Measurements from ENCODE around the gene AKAP6. TPM values are rescaled to one million over a fixed set of nuclear protein-coding genes. Genes with fewer than 3 reads are reported as not detected.
"Not testable (repeated sequence)": the region's sequence is repeated elsewhere in the genome, so short reads cannot be mapped to it uniquely, and the experiment has no call there.

The AKAP6 gene
- total RNA-seq, 1 experiment from 2014 or later: 1.9 TPM

DNA sequence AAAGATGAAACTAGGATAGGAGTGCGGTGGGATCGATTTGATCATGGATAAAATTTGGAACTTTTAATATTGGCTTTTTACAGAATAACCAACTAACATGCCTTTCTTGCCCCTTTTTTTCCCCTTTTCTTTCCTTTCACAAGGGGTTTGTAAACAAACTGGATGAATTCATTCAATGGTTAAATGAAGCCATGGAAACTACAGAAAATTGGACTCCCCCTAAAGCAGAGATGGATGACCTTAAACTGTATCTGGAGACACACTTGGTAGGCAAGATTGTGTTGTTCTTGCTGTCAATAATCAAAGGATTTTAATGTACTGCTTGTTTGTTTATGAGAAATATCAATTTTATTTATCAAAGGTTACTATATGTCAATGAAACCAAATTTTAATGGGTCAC is 247.9 kb downstream of the AKAP6 start:
- H3K4me1 ChIP-seq (ENCODE audit: control insufficient read depth in 1 of 2, insufficient read depth in 2 of 2, low read length in 2 of 2): no peaks in the 10 kb centered on the region
- H3K4me3 ChIP-seq (replicated peaks in 1 of 2; ENCODE audit: low read depth in 1 of 2, low read length in 2 of 2): no peak overlapping the region
- TF ChIP-seq, protein P1, sequence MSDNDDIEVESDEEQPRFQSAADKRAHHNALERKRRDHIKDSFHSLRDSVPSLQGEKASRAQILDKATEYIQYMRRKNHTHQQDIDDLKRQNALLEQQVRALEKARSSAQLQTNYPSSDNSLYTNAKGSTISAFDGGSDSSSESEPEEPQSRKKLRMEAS (IDR thresholded peaks at IDR 0.05): no peak
- TF ChIP-seq FOSL1 (IDR thresholded peaks at IDR 0.05; ENCODE audit: low read depth): no peak
- intact Hi-C loops (cut with micrococcal nuclease): loop anchor here (1.0 to 5.0 kb wide), 7 partner anchors 422 to 1746 kb away; no protein-coding TSS in a partner anchor
- ATAC-seq: no peak
- H4K20me1 ChIP-seq (ENCODE audit: insufficient read depth): no peaks in the 10 kb centered on the region
- DNase-seq (ENCODE audit: low read depth, low spot score): no peak
- CTCF ChIA-PET: interaction anchor here (1.9 kb wide), 1 partner anchor 1216 kb away, joined by 5 read pairs; no protein-coding TSS in a partner anchor
- no TSS peak for BruUV-seq (replicated peaks)
- no peaks in the 10 kb centered on the region for H3K9me2 ChIP-seq (ENCODE audit: insufficient read depth)
- no peaks in the 10 kb centered on the region for H3K36me3 ChIP-seq (ENCODE audit: control insufficient read depth in 1 of 2, insufficient read depth in 2 of 2, low read length in 2 of 2)
- H3K9ac ChIP-seq (ENCODE audit: low read length): no peak overlapping the region
- no peak overlapping the region for H3K4me2 ChIP-seq (ENCODE audit: low read length)
- no peak overlapping the region for H3K27ac ChIP-seq (ENCODE audit: low read depth, low read length)
- POLR2A ChIA-PET: no interaction called here
- RAD21 ChIA-PET (ENCODE audit: low non-redundant PET in 1 of 2, low total read pairs in 2 of 2, uncharacterized antibody in 2 of 2, unreplicated experiment in 2 of 2): no interaction called here
- no peaks in the 10 kb centered on the region for H3K9me3 ChIP-seq (ENCODE audit: control insufficient read depth in 1 of 2, insufficient read depth in 1 of 2, low read depth in 1 of 2, low read length in 2 of 2)
- H3K27me3 ChIP-seq (ENCODE audit: insufficient read depth, low read length): peaks cover 42% of the 10 kb centered on the region
- H2AFZ ChIP-seq (ENCODE audit: low read depth, low read length, poor library complexity, severe bottlenecking): no peak overlapping the region
- no peaks in the 10 kb centered on the region for H3K79me2 ChIP-seq (ENCODE audit: insufficient read depth, low read length)

DNA sequence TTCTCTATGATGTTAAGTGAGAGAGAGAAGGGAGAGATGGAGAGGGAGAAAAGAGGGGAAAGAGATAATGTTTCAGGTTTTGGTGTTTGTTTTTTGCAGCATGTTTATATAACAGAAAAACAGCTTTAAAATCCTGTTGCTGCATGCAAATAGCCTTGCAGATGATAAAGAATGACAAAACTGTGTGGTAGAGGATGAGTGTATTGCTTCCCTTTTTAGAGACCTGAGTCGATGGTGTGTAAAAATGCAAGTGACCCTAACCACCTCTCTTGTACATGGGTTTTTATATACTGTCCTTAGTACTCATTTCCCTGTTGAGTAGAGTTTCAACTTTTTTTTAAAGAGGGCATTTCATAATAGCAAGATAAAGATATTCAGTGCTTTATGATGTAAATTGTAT is 249.1 kb downstream of the AKAP6 start:
- ATAC-seq (no peak), DNase-seq (ENCODE audit: low read depth, low spot score) (no peak)
- Histone ChIP-seq H3K36me3 (ENCODE audit: control insufficient read depth in 1 of 2, insufficient read depth in 2 of 2, low read length in 2 of 2) (no peaks in the 10 kb centered on the region), H3K79me2 (ENCODE audit: insufficient read depth, low read length) (no peaks in the 10 kb centered on the region), H3K9me2 (ENCODE audit: insufficient read depth) (no peaks in the 10 kb centered on the region), H3K27me3 (ENCODE audit: insufficient read depth, low read length) (peaks cover 40% of the 10 kb centered on the region), H3K4me2 (ENCODE audit: low read length) (no peak overlapping the region), H4K20me1 (ENCODE audit: insufficient read depth) (no peaks in the 10 kb centered on the region), H2AFZ (ENCODE audit: low read depth, low read length, poor library complexity, severe bottlenecking) (no peak overlapping the region), H3K9me3 (ENCODE audit: control insufficient read depth in 1 of 2, insufficient read depth in 1 of 2, low read depth in 1 of 2, low read length in 2 of 2) (no peaks in the 10 kb centered on the region), H3K27ac (ENCODE audit: low read depth, low read length) (no peak overlapping the region), H3K4me3 (replicated peaks in 1 of 2; ENCODE audit: low read depth in 1 of 2, low read length in 2 of 2) (no peak overlapping the region), H3K9ac (ENCODE audit: low read length) (no peak overlapping the region), H3K4me1 (ENCODE audit: control insufficient read depth in 1 of 2, insufficient read depth in 2 of 2, low read length in 2 of 2) (no peaks in the 10 kb centered on the region)
- intact Hi-C loops (cut with micrococcal nuclease): loop anchor here (5.0 kb wide), 2 partner anchors 1269 to 1519 kb away; no protein-coding TSS in a partner anchor
- ChIA-PET CTCF (interaction anchor here (1.1 to 1.9 kb wide), 2 partner anchors 1215 to 1745 kb away, joined by 4 to 5 read pairs; no protein-coding TSS in a partner anchor), RAD21 (ENCODE audit: low non-redundant PET in 1 of 2, low total read pairs in 2 of 2, uncharacterized antibody in 2 of 2, unreplicated experiment in 2 of 2) (no interaction called here), POLR2A (no interaction called here)
- no peak for TF ChIP-seq EZH2phosphoT487 (IDR thresholded peaks at IDR 0.05; ENCODE audit: borderline replicate concordance)
- no peak for TF ChIP-seq JUND (IDR thresholded peaks at IDR 0.05)
- no peak for TF ChIP-seq POLR2AphosphoS5 (IDR thresholded peaks at IDR 0.05; ENCODE audit: low read depth, low read length)
- TF ChIP-seq YY1 (IDR thresholded peaks at IDR 0.05; ENCODE audit: extremely low read depth, insufficient replicate concordance, low read depth, low read length): no peak
- TF ChIP-seq, protein P2, sequence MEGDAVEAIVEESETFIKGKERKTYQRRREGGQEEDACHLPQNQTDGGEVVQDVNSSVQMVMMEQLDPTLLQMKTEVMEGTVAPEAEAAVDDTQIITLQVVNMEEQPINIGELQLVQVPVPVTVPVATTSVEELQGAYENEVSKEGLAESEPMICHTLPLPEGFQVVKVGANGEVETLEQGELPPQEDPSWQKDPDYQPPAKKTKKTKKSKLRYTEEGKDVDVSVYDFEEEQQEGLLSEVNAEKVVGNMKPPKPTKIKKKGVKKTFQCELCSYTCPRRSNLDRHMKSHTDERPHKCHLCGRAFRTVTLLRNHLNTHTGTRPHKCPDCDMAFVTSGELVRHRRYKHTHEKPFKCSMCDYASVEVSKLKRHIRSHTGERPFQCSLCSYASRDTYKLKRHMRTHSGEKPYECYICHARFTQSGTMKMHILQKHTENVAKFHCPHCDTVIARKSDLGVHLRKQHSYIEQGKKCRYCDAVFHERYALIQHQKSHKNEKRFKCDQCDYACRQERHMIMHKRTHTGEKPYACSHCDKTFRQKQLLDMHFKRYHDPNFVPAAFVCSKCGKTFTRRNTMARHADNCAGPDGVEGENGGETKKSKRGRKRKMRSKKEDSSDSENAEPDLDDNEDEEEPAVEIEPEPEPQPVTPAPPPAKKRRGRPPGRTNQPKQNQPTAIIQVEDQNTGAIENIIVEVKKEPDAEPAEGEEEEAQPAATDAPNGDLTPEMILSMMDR (IDR thresholded peaks at IDR 0.05 in 2 of 3, conservative IDR thresholded peaks at IDR 0.05 in 1 of 3; ENCODE audit: borderline replicate concordance in 1 of 3, insufficient read depth in 1 of 3, low read depth in 2 of 3, low read length in 2 of 3): no peak
- no peak for TF ChIP-seq ZNF274 (IDR thresholded peaks at IDR 0.05; ENCODE audit: low read depth, low read length)
- BruUV-seq (replicated peaks): no TSS peak

GRCh38 chr14:32583427-32583826 is 254.3 kb downstream of the AKAP6 start:
- ATAC-seq; BruUV-seq (replicated peaks); H3K4me1 ChIP-seq (ENCODE audit: control insufficient read depth in 1 of 2, insufficient read depth in 2 of 2, low read length in 2 of 2); H3K79me2 ChIP-seq (ENCODE audit: insufficient read depth, low read length); intact Hi-C loops (cut with micrococcal nuclease); H3K9ac ChIP-seq (ENCODE audit: low read length); H3K36me3 ChIP-seq (ENCODE audit: control insufficient read depth in 1 of 2, insufficient read depth in 2 of 2, low read length in 2 of 2); H3K4me3 ChIP-seq (replicated peaks in 1 of 2; ENCODE audit: low read depth in 1 of 2, low read length in 2 of 2); RAD21 ChIA-PET (ENCODE audit: low non-redundant PET in 1 of 2, low total read pairs in 2 of 2, uncharacterized antibody in 2 of 2, unreplicated experiment in 2 of 2); POLR2A ChIA-PET; CTCF ChIA-PET; H2AFZ ChIP-seq (ENCODE audit: low read depth, low read length, poor library complexity, severe bottlenecking); H3K9me3 ChIP-seq (ENCODE audit: control insufficient read depth in 1 of 2, insufficient read depth in 1 of 2, low read depth in 1 of 2, low read length in 2 of 2); H4K20me1 ChIP-seq (ENCODE audit: insufficient read depth); DNase-seq (ENCODE audit: low read depth, low spot score); H3K4me2 ChIP-seq (ENCODE audit: low read length); H3K9me2 ChIP-seq (ENCODE audit: insufficient read depth); H3K27ac ChIP-seq (ENCODE audit: low read depth, low read length): not testable (repeated sequence)
- H3K27me3 ChIP-seq (ENCODE audit: insufficient read depth, low read length): peaks cover 23% of the 10 kb centered on the region; the same call in 1 of the 2 replicates
